Erythroblast (primary cell): ENCODE results near the gene CATSPERD.

Source experiments
- GATA1 ChIP-seq: IDR thresholded peaks from 2 replicates; pipeline ENCODE4 v1.6.1; 2011; ENCODE audit warnings: low read depth, mild to moderate bottlenecking, control low read depth, low read length, moderate library complexity
- POLR2A ChIP-seq: IDR thresholded peaks from 2 replicates; pipeline ENCODE4 v1.6.1; 2011; ENCODE audit warnings: mild to moderate bottlenecking, low read length

DNA sequence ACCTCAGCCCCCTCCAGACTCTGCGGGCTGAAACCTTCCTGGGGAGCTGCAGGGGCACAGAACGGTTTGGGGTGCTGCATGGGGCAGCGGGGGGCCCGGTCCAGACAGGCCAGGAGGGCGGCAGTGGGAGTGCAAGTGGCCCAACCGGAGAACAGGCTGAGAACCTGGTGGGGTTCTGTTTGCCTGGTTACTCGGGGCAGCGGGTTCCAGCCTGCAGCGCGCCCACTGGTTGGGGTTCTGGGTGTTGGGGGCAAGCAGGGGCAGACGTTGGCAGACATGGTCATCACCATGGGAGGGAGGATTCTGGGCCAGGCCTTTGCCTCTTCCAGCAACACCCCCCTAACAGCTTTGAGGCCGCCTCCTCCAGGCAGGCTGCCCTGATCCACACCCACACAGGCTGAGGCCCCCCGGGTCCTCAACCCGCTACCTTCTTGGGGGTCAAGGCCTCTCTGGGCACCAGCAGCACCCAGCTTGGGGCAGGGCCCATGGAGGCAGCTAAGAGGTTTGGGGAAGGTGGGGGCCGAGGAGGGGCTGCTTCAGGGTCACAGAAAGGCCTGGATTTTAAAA lies 64.2 kb downstream of the CATSPERD start, which contains the start of gene PRR22:
- TF ChIP-seq POLR2A (no peak), GATA1 (no peak)
